Right atrium auricular region (tissue), 2 donors: Measurements from ENCODE around the gene ANKRD1. TPM values are rescaled to one million over a fixed set of nuclear protein-coding genes. Genes with fewer than 3 reads are reported as not detected.
"Not testable (repeated sequence)": the region's sequence is repeated elsewhere in the genome, so short reads cannot be mapped to it uniquely, and the experiment has no call there.

ENCODE experiments used
- DNase-seq: peaks from one replicate; pipeline ENCODE4 v3.0.0-alpha.2; 2019; ENCODE audit warnings: low spot score
- H3K27ac ChIP-seq, 2 donors: fragments of 200-600 bp; sonication (generic); 1 replicate in 1 of 2; 2 replicates in 1 of 2; pipeline ENCODE4 v1.5.1; 2016 to 2019
- H3K27me3 ChIP-seq, 2 donors: fragments of 200-600 bp; sonication (generic); one replicate each; pipeline versions ENCODE4 v1.5.1 to v1.6.0; 2017 to 2019
- H3K36me3 ChIP-seq: fragments of 200-600 bp; sonication (generic); one replicate; pipeline ENCODE4 v1.5.1; 2016
- H3K4me1 ChIP-seq, 2 donors: fragments of 200-600 bp; sonication (generic); one replicate each; pipeline versions ENCODE4 v1.5.1 to v1.6.0; 2017 to 2019
- H3K4me3 ChIP-seq, 2 donors: fragments of 200-600 bp; sonication (generic); 1 replicate in 1 of 2; 2 replicates in 1 of 2; pipeline ENCODE4 v1.5.1; 2017 to 2019; ENCODE audit warnings: mild to moderate bottlenecking in 1 of 2, moderate library complexity in 1 of 2
- H3K9me3 ChIP-seq, 2 donors: fragments of 200-600 bp; sonication (generic); one replicate each; pipeline ENCODE4 v1.5.1; 2019
- CTCF ChIP-seq, 2 donors: fragments of 200-600 bp; sonication (generic); IDR thresholded peaks; one replicate each; pipeline ENCODE4 v1.5.1; 2019; ENCODE audit warnings: antibody characterized with exemption in 2 of 2
- total RNA-seq, 2 donors: library from RNA; depleted of rRNA; stranded (reverse); fragments of >200 nt; gene quantifications; one replicate each; pipeline ENCODE4 v1.1.0, GENCODE V29; 2016

ANKRD1 gene
- total RNA-seq, 2 donors from 2014 or later, result 3,842 to 8,672 TPM

- no peak for TF ChIP-seq CTCF (IDR thresholded peaks at IDR 0.05)
- no peaks in the 10 kb centered on the region for H3K36me3 ChIP-seq
- peaks cover under 1 to 25% of the 10 kb centered on the region in 2 donors for H3K4me1 ChIP-seq
- no peaks in the 10 kb centered on the region for H3K27me3 ChIP-seq
- peak overlapping the region; percentile 41 to 93 for H3K27ac ChIP-seq
- no peak for DNase-seq
- H3K4me3 ChIP-seq, result no peak overlapping the region
- H3K9me3 ChIP-seq, result no peaks in the 10 kb centered on the region
Measured at GRCh38 chr10:90959826-90960225, 38.9 kb upstream of the ANKRD1 start.

GRCh38 chr10:90958781-90959180 is 37.9 kb upstream of the ANKRD1 start:
- H3K4me3 ChIP-seq, result no peak overlapping the region
- no peaks in the 10 kb centered on the region for H3K27me3 ChIP-seq
- H3K9me3 ChIP-seq, result no peaks in the 10 kb centered on the region
- peaks cover 0 to 16% of the 10 kb centered on the region in 2 donors for H3K4me1 ChIP-seq
- peak overlapping the region in 1 of 2 donors; percentile 93 for H3K27ac ChIP-seq
- no peak for TF ChIP-seq CTCF (IDR thresholded peaks at IDR 0.05)
- DNase-seq, result no peak
- no peaks in the 10 kb centered on the region for H3K36me3 ChIP-seq

GRCh38 chr10:90947030-90947960 is 26.4 kb upstream of the ANKRD1 start:
- no peak overlapping the region for H3K4me3 ChIP-seq
- no peaks in the 10 kb centered on the region for H3K36me3 ChIP-seq
- H3K27me3 ChIP-seq, result no peaks in the 10 kb centered on the region
- no peak overlapping the region for H3K27ac ChIP-seq
- peaks cover 0 to 4% of the 10 kb centered on the region in 2 donors for H3K9me3 ChIP-seq
- H3K4me1 ChIP-seq, result no peaks in the 10 kb centered on the region
- no peak for TF ChIP-seq CTCF (IDR thresholded peaks at IDR 0.05)
- DNase-seq, result no peak

- H3K36me3 ChIP-seq, result no peaks in the 10 kb centered on the region
Measured at GRCh38 chr10:90945491-90946070, 24.7 kb upstream of the ANKRD1 start.

GRCh38 chr10:90944749-90945148 is 23.9 kb upstream of the ANKRD1 start:
- TF ChIP-seq CTCF (IDR thresholded peaks at IDR 0.05), result no peak
- no peak for DNase-seq
- Histone ChIP-seq H3K27ac (no peak overlapping the region), H3K9me3 (no peaks in the 10 kb centered on the region), H3K27me3 (no peaks in the 10 kb centered on the region), H3K4me1 (no peaks in the 10 kb centered on the region), H3K36me3 (no peaks in the 10 kb centered on the region), H3K4me3 (no peak overlapping the region)

More at GRCh38 chr10:90945491-90946070, 24.7 kb upstream of the ANKRD1 start:
- TF ChIP-seq CTCF (IDR thresholded peaks at IDR 0.05), result no peak
- H3K4me1 ChIP-seq, result no peaks in the 10 kb centered on the region
- H3K4me3 ChIP-seq, result no peak overlapping the region
- no peak for DNase-seq
- no peak overlapping the region for H3K27ac ChIP-seq
- no peaks in the 10 kb centered on the region for H3K9me3 ChIP-seq
- H3K27me3 ChIP-seq, result no peaks in the 10 kb centered on the region

- not testable (repeated sequence) for H3K27ac ChIP-seq, H3K27me3 ChIP-seq, H3K4me3 ChIP-seq, H3K4me1 ChIP-seq, H3K36me3 ChIP-seq, DNase-seq, H3K9me3 ChIP-seq
Measured at GRCh38 chr10:90942980-90943379, 22.1 kb upstream of the ANKRD1 start.
